ENCODE measurements around the gene TMEM135.
"Not testable (repeated sequence)": the region's sequence is repeated elsewhere in the genome, so short reads cannot be mapped to it uniquely, and the experiment has no call there.

DNA sequence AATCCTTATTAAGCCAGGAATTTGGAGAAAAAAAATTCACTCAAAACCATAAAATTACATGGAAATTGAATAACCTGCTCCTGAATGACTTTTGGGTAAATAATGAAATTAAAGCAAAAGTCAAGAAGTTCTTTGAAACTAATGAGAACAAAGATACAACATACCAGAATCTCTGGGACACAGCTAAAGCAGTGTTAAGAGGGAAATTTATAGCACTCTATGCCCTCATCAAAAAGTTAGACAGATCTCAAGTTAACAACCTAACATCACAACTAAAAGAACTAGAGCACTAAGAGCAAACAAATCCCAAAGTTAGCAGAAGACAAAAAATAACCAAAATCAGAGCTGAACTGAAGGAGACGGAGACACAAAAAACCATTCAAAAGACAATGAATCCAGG is 11.3 kb upstream of the TMEM135 start:
- TF ChIP-seq YY1 (IDR thresholded peaks at IDR 0.05; ENCODE audit: insufficient read depth, insufficient read length); ZNF274 (IDR thresholded peaks at IDR 0.05; ENCODE audit: low read depth, low read length): not testable (repeated sequence)

All from NT2/D1 (cell line).